ENCODE measurements around the gene PDE11A.

- TF ChIP-seq CTCF (IDR thresholded peaks at IDR 0.05), result no peak
- no peak for TF ChIP-seq POLR2AphosphoS5 (IDR thresholded peaks at IDR 0.05)
- no peak for TF ChIP-seq POLR2A (IDR thresholded peaks at IDR 0.05)
These were observed 395.9 kb downstream of the PDE11A start for GRCh38 chr2:177676636-177677035.
